PC-9 (cell line): ENCODE measurements around the gene IMPDH2. TPM values are rescaled to one million over a fixed set of nuclear protein-coding genes. Genes with fewer than 3 reads are reported as not detected.

ENCODE experiments used
- BruUV-seq: library from RNA; stranded (reverse); fragments of 400-500 nt; replicated peaks from 2 replicates; lab custom pipeline; 2021; lab: Mats Ljungman, UMichigan
- CTCF ChIA-PET: fragments of 300-600 bp; sonication (Branson Sonifier 250); formaldehyde crosslinking; loops from one replicate; lab custom pipeline; 2022; ENCODE audit warnings: antibody characterized with exemption; lab: Charles Lee
- POLR2A ChIA-PET: fragments of 300-600 bp; sonication (Branson Sonifier 250); formaldehyde crosslinking; loops from one replicate; lab custom pipeline; 2022; ENCODE audit warnings: antibody characterized with exemption; ENCODE audit not compliant: unreplicated experiment; lab: Charles Lee
- DNase-seq, 2 experiments: peaks; one replicate each; pipeline versions ENCODE4 v3.0.0 to v3.0.0-alpha.2; 2015 to 2022; ENCODE audit warnings: mixed read lengths in 1 of 2
- H2AFZ ChIP-seq: fragments of 200-600 bp; sonication (generic); 2 replicates; pipeline ENCODE4 v1.8.1; 2017; ENCODE audit warnings: antibody characterized with exemption
- H3F3A ChIP-seq: fragments of 200-600 bp; sonication (generic); 2 replicates; pipeline ENCODE4 v1.8.1; 2017; ENCODE audit warnings: antibody characterized with exemption, mild to moderate bottlenecking, low read depth; ENCODE audit not compliant: insufficient read depth
- H3K27ac ChIP-seq: fragments of 200-600 bp; sonication (generic); 2 replicates; pipeline ENCODE4 v1.6.1; 2016; ENCODE audit warnings: mixed run types
- H3K27me3 ChIP-seq: fragments of 200-600 bp; sonication (generic); 2 replicates; pipeline ENCODE4 v1.6.1; 2016; ENCODE audit warnings: low read depth, mixed run types; ENCODE audit not compliant: insufficient read depth
- H3K36me3 ChIP-seq: fragments of 200-600 bp; sonication (generic); 2 replicates; pipeline ENCODE4 v1.6.1; 2016; ENCODE audit warnings: low read depth, mixed run types
- H3K4me1 ChIP-seq: fragments of 200-600 bp; sonication (generic); replicated peaks from 2 replicates; pipeline ENCODE4 v1.6.1; 2016; ENCODE audit warnings: mixed run types; ENCODE audit not compliant: insufficient read depth
- H3K4me2 ChIP-seq: fragments of 200-600 bp; sonication (generic); 2 replicates; pipeline ENCODE4 v1.6.1; 2017; ENCODE audit warnings: mixed run types
- H3K4me3 ChIP-seq: fragments of 200-600 bp; sonication (generic); 2 replicates; pipeline ENCODE4 v1.6.1; 2016; ENCODE audit warnings: mixed run types
- H3K79me2 ChIP-seq: fragments of 200-600 bp; sonication (generic); 2 replicates; pipeline ENCODE4 v1.6.1; 2017; ENCODE audit warnings: low read depth, mixed run types
- H3K9me2 ChIP-seq: fragments of 200-600 bp; sonication (generic); 2 replicates; pipeline ENCODE4 v1.8.1; 2017; ENCODE audit warnings: mild to moderate bottlenecking; ENCODE audit not compliant: insufficient read depth
- H3K9me3 ChIP-seq: fragments of 200-600 bp; sonication (generic); 2 replicates; pipeline ENCODE4 v1.8.1; 2016; ENCODE audit warnings: low read depth; ENCODE audit not compliant: insufficient read depth
- H4K20me1 ChIP-seq: fragments of 200-600 bp; sonication (generic); 2 replicates; pipeline ENCODE4 v1.8.1; 2017; ENCODE audit not compliant: insufficient read depth
- CTCF ChIP-seq: fragments of 200-600 bp; sonication (generic); conservative IDR thresholded peaks from 2 replicates; pipeline ENCODE4 v1.6.1; 2017; ENCODE audit warnings: mixed run types, antibody characterized with exemption, mild to moderate bottlenecking, moderate library complexity
- EZH2 ChIP-seq: fragments of 200-600 bp; sonication (generic); IDR thresholded peaks from 2 replicates; pipeline ENCODE4 v1.8.0; 2017; ENCODE audit warnings: antibody characterized with exemption, low read depth
- intact Hi-C: fragments of 100-400 bp; cut with micrococcal nuclease; formaldehyde crosslinking; loops from one replicate; pipeline ENCODE4 v1.10.0; 2022; ENCODE audit not compliant: unreplicated experiment
- total RNA-seq: library from RNA; stranded (reverse); gene quantifications from 2 replicates; pipeline ENCODE4 v1.2.3, GENCODE V29; 2021

IMPDH2 gene
- total RNA-seq, 1 experiment from 2014 or later = 190 TPM

- peak overlapping the region; percentile 91 for H2AFZ ChIP-seq
Measured at GRCh38 chr3:48990636-48991469, 38.3 kb downstream of the IMPDH2 start.

GRCh38 chr3:48989796-48990635 is 39.2 kb downstream of the IMPDH2 start, which contains the start of gene P4HTM:
Gene P4HTM, plus strand, starts transcription at chr3:48990241. Its CDS starts 16 bp downstream, at chr3:48990257.
- intact Hi-C loops = loop anchor here (2.0 kb wide), 2 partner anchors 25 to 459 kb away; no protein-coding TSS in a partner anchor
- Histone ChIP-seq H3K79me2 (peaks cover 38% of the 10 kb centered on the region), H3F3A (peaks cover 29% of the 10 kb centered on the region; the same call in 1 of the 2 replicates), H3K4me1 (peaks cover 18% of the 10 kb centered on the region), H3K27ac (peak within 1 kb of the TSS; percentile 48; the same call in 1 of the 2 replicates), H3K4me3 (peak within 1 kb of the TSS; percentile 78), H3K9me2 (no peaks in the 10 kb centered on the region), H2AFZ (peak within 1 kb of the TSS; percentile 91), H4K20me1 (no peaks in the 10 kb centered on the region), H3K9me3 (no peaks in the 10 kb centered on the region), H3K36me3 (no peaks in the 10 kb centered on the region), H3K4me2 (peak within 1 kb of the TSS; percentile 88), H3K27me3 (no peaks in the 10 kb centered on the region)
- TF ChIP-seq EZH2 (no peak), CTCF (no peak; the same call in 1 of the 2 replicates)
- POLR2A ChIA-PET = interaction anchor here (0.5 to 0.9 kb wide), 4 partner anchors 17 to 40 kb away, joined by 4 to 12 read pairs (median 4); partner anchors contain the start of gene WDR6
- CTCF ChIA-PET = interaction anchor here (0.6 to 3.5 kb wide), 2 partner anchors 17 to 431 kb away, joined by 3 to 17 read pairs; partner anchors contain the start of gene WDR6
- BruUV-seq = no TSS peak
- peak; percentile 64 to 82 for DNase-seq

More at GRCh38 chr3:48990636-48991469, 38.3 kb downstream of the IMPDH2 start:
- TF ChIP-seq EZH2 (no peak), CTCF (no peak)
- peaks cover 28% of the 10 kb centered on the region; the same call in 1 of the 2 replicates for H3F3A ChIP-seq
- peak overlapping the region; percentile 78 for H3K4me3 ChIP-seq
- H3K27me3 ChIP-seq = no peaks in the 10 kb centered on the region
- H3K36me3 ChIP-seq = no peaks in the 10 kb centered on the region
- intact Hi-C loops = no loop called here
- no peaks in the 10 kb centered on the region for H3K9me2 ChIP-seq
- no peak overlapping the region for H3K27ac ChIP-seq
- H3K4me1 ChIP-seq = peaks cover 18% of the 10 kb centered on the region
- TSS peak; percentile 40 for BruUV-seq
- peaks cover 38% of the 10 kb centered on the region for H3K79me2 ChIP-seq
- H3K4me2 ChIP-seq = peak overlapping the region; percentile 88
- ChIA-PET CTCF (no interaction called here), POLR2A (interaction anchor here (0.6 to 0.7 kb wide), 3 partner anchors 39 to 411 kb away, joined by 3 to 9 read pairs (median 5); partner anchors contain the start of gene ARIH2)
- DNase-seq = peak in 1 of 2 experiments; percentile 18
- H3K9me3 ChIP-seq = no peaks in the 10 kb centered on the region
- no peaks in the 10 kb centered on the region for H4K20me1 ChIP-seq
